ENCODE results near the gene NIF3L1. TPM values are rescaled to one million over a fixed set of nuclear protein-coding genes. Genes with fewer than 3 reads are reported as not detected.

The NIF3L1 gene
- total RNA-seq, 1 donor from 2014 or later = 22.6 TPM

DNA sequence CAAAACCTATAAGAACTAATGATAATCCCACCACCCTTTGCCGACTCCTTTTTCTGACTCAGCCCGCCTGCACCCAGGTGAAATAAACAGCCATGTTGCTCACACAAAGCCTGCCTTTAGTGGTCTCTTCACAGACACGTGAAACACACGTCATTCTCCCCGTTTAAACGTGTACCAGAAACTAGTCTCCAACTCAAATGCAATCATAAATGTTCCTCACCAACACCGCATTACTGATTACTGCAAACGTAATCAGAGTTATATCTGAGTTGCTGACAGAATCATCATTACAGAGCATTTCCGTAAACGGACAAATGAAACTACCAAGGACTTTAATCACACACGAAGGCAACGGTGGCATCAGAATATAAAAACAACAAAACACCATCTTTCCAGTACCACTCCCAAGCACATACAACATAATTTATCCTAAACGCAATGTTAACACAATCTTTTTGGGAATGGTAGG lies 26.6 kb upstream of the NIF3L1 start:
- H3K4me1 Mint-ChIP-seq (ENCODE audit: unreplicated experiment) = peaks cover 46% of the 10 kb centered on the region
- TF ChIP-seq, protein P1, sequence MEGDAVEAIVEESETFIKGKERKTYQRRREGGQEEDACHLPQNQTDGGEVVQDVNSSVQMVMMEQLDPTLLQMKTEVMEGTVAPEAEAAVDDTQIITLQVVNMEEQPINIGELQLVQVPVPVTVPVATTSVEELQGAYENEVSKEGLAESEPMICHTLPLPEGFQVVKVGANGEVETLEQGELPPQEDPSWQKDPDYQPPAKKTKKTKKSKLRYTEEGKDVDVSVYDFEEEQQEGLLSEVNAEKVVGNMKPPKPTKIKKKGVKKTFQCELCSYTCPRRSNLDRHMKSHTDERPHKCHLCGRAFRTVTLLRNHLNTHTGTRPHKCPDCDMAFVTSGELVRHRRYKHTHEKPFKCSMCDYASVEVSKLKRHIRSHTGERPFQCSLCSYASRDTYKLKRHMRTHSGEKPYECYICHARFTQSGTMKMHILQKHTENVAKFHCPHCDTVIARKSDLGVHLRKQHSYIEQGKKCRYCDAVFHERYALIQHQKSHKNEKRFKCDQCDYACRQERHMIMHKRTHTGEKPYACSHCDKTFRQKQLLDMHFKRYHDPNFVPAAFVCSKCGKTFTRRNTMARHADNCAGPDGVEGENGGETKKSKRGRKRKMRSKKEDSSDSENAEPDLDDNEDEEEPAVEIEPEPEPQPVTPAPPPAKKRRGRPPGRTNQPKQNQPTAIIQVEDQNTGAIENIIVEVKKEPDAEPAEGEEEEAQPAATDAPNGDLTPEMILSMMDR (IDR thresholded peaks at IDR 0.05) = no peak
- peak overlapping the region; percentile 99 for H3K27ac Mint-ChIP-seq (ENCODE audit: unreplicated experiment)
- peaks cover 29% of the 10 kb centered on the region for H3K36me3 Mint-ChIP-seq (ENCODE audit: unreplicated experiment)
- H3K4me3 Mint-ChIP-seq (ENCODE audit: unreplicated experiment) = peak overlapping the region; percentile 99
- no peaks in the 10 kb centered on the region for H3K9me3 Mint-ChIP-seq (ENCODE audit: unreplicated experiment)
- DNase-seq (ENCODE audit: extremely low spot score, unreplicated experiment) = no peak
- H3K27me3 Mint-ChIP-seq (ENCODE audit: unreplicated experiment) = no peaks in the 10 kb centered on the region

DNA sequence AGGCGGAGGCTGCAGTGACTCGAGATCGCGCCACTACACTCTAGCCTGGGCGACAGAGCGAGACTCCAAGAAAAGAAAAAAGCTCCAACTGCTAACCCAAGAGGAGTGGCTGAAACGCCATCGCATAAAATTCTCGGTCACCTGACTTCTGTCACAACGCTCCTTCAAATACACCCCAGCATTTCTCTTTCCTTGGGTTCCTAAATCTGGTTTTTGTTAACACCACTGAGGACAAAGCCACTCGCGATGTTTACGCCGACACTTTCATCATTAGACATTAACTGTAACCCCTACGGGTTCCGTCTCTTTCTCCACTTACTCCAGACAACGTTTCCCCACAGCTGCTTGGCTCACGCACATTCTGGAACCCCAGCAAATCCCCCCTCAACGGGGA lies 25.4 kb upstream of the NIF3L1 start:
- H3K27me3 Mint-ChIP-seq (ENCODE audit: unreplicated experiment) = no peaks in the 10 kb centered on the region
- H3K36me3 Mint-ChIP-seq (ENCODE audit: unreplicated experiment) = peaks cover 17% of the 10 kb centered on the region
- H3K27ac Mint-ChIP-seq (ENCODE audit: unreplicated experiment) = peak overlapping the region; percentile 99
- no peaks in the 10 kb centered on the region for H3K9me3 Mint-ChIP-seq (ENCODE audit: unreplicated experiment)
- H3K4me3 Mint-ChIP-seq (ENCODE audit: unreplicated experiment) = peak overlapping the region; percentile 99
- no peak for DNase-seq (ENCODE audit: extremely low spot score, unreplicated experiment)
- peaks cover 38% of the 10 kb centered on the region for H3K4me1 Mint-ChIP-seq (ENCODE audit: unreplicated experiment)
- TF ChIP-seq, protein P1 (IDR thresholded peaks at IDR 0.05) = no peak

DNA sequence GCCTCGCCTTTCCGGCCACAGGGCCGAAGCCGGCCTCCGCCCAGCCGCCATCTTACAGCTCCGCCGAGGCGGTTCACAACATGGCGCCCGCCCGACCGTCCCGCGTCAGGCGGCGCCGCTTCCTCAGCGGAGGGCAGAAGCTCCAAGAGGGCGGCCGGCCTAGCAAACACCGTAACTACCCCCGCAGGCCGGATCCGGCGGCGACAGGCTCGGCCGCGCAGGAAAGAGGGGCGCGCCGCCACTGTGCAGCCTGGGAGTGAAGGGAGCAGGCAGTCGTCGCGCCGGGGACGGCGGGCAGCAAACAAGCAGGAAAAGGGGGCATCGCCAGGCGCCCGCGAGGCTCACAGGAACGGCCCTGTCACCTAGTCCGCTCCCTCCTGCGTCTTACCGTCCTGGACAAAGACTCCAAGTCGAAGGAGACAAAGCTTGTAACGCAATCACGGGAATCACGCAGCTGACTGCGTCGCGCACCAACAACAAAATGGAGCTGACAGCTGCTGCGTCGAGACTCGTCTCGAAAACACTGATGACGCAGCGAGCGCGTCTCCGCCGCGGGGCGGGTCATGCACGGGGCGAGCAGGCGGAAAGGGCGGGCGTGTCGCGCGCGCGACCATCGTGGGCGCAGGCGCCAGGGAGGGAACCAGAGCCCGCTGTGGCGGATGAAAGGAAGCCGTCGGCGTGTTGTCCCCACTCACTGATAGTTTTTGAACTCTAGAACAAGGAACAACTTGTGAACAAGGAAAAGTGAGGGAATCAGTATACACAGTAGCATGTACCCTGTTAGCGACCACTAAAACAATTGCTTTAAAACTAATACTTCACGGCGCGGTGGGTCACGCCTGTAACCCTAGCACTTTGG lies 24.8 kb upstream of the NIF3L1 start, which contains the start of gene CLK1:
Gene CLK1 (minus strand): TSS at position 483 of the 859 bp plus-strand sequence. CDS start 2,796 bp downstream, outside the sequence.
- peak within 1 kb of the TSS; percentile 99 for H3K27ac Mint-ChIP-seq (ENCODE audit: unreplicated experiment)
- peaks cover 37% of the 10 kb centered on the region for H3K4me1 Mint-ChIP-seq (ENCODE audit: unreplicated experiment)
- peaks cover 11% of the 10 kb centered on the region for H3K36me3 Mint-ChIP-seq (ENCODE audit: unreplicated experiment)
- TF ChIP-seq, protein P1 (IDR thresholded peaks at IDR 0.05) = no peak
- peak within 1 kb of the TSS; percentile 99 for H3K4me3 Mint-ChIP-seq (ENCODE audit: unreplicated experiment)
- DNase-seq (ENCODE audit: extremely low spot score, unreplicated experiment) = peak; percentile 97
- H3K27me3 Mint-ChIP-seq (ENCODE audit: unreplicated experiment) = no peaks in the 10 kb centered on the region
- H3K9me3 Mint-ChIP-seq (ENCODE audit: unreplicated experiment) = no peaks in the 10 kb centered on the region

DNA sequence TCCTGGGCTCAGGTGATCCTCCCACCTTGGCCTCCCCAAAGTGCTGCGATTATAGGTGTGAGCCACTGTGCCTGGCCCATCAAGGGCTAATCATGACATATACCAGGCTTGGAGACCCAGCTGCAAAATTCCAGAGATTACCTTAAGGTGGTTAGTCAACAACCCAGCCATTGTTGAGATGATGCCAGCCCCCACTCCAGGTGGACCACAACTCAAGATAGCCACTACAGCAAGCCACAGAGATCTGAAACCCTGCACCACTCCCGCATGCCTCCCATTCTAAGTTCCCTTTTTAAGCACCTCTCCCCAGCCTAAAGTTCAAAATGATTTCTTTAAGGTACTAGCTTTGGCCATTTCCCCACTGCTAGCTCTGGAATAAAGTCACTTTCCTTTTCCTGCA lies 20.2 kb upstream of the NIF3L1 start:
- Mint-ChIP-seq H3K27me3 (ENCODE audit: unreplicated experiment) (no peaks in the 10 kb centered on the region), H3K4me1 (ENCODE audit: unreplicated experiment) (peaks cover 10% of the 10 kb centered on the region), H3K4me3 (ENCODE audit: unreplicated experiment) (no peak overlapping the region), H3K9me3 (ENCODE audit: unreplicated experiment) (no peaks in the 10 kb centered on the region), H3K27ac (ENCODE audit: unreplicated experiment) (no peak overlapping the region), H3K36me3 (ENCODE audit: unreplicated experiment) (peaks cover 9% of the 10 kb centered on the region)
- no peak for DNase-seq (ENCODE audit: extremely low spot score, unreplicated experiment)
- TF ChIP-seq, protein P1 (IDR thresholded peaks at IDR 0.05) = no peak

DNA sequence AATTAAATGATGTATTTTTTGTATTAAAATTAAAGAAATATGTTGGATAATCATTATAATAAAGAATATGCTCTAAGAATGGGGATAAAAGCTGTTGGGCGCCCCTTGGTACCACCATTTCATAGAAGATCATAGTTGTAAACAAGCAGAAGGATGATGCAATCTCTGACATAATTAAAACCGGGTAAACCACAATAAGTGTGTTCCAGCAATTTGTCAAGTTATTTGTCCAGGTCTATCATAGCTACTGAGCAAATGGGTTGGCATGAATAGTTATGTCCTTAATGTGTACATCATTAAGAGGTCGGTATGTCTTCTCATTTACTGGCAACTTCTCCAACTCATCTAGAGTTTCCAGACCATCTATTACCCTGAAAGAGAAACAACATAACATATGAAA lies 18.0 kb upstream of the NIF3L1 start:
- Mint-ChIP-seq H3K9me3 (ENCODE audit: unreplicated experiment) (no peaks in the 10 kb centered on the region), H3K4me3 (ENCODE audit: unreplicated experiment) (no peak overlapping the region)
- no peak for DNase-seq (ENCODE audit: extremely low spot score, unreplicated experiment)

More for the DNA sequence above, 18.0 kb upstream of the NIF3L1 start:
- Mint-ChIP-seq H3K36me3 (ENCODE audit: unreplicated experiment) (peaks cover 24% of the 10 kb centered on the region), H3K27me3 (ENCODE audit: unreplicated experiment) (no peaks in the 10 kb centered on the region), H3K27ac (ENCODE audit: unreplicated experiment) (no peak overlapping the region), H3K4me1 (ENCODE audit: unreplicated experiment) (peaks cover 6% of the 10 kb centered on the region)
- TF ChIP-seq, protein P1 (IDR thresholded peaks at IDR 0.05) = no peak

Measured in osteocyte (in vitro differentiated cells).